HG03354 (cell line): Measurements from ENCODE around the gene TSTD1.
"Not testable (repeated sequence)": the region's sequence is repeated elsewhere in the genome, so short reads cannot be mapped to it uniquely, and the experiment has no call there.

Experiments
- ATAC-seq: cut with Tn5 transposase; IDR thresholded peaks from one replicate; pipeline ENCODE4 v1.9.1; 2021; ENCODE audit warnings: mild to moderate bottlenecking; ENCODE audit not compliant: unreplicated experiment, poor library complexity, severe bottlenecking

Gene TSTD1

DNA sequence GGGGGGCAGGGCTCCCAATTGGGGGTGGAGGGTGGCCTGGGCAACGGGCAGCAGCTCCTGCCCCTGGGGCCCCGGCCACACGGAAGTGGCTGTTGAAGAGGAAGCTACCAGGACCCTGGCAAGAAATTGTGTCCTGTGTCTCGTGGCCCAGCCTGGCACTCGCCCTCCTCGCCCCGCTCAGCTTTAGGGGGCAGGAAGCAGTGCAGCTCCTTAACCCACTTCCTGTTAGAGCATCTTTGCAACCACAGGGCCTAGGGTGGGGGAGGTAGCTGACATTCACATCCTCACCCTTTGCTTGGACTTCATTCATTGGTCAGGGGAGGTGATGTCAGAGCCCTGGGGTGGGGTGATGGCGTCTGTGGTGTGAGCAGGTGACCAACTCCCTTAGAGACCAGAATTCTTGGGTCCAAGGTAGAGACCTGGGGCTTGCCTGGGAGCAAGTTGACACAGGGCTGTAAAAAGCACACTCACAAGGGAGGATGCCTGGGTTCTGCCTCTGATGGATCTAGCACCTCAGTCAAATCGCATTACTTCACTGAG, 31.0 kb upstream of the TSTD1 start, which contains the start of gene ARHGAP30:
Gene ARHGAP30, minus strand, starts transcription at position 161 of the 540 bp plus-strand sequence. CDS start 267 bp downstream, outside the sequence.
- ATAC-seq: peak; percentile 88

DNA sequence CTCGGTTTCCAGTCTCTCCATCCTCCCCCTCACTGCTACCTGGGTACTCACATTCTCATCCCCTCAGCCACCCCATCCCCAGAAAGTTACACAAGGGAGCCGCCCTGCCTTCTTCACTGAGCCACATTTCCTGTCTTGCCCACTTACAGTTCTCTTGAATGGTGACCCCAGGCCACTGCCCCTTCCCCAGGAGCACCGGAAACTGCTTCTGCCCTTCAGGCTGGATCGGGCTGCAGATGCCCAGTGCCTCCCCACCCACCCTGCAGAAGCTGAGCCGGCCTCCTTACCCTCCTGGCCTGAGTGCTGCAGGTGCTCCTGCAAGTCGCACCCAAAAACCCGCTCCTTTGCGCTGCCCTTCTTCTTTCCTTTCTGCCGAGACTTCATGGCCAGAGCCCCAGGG, 30.5 kb upstream of the TSTD1 start:
- peak; percentile 0 for ATAC-seq

DNA sequence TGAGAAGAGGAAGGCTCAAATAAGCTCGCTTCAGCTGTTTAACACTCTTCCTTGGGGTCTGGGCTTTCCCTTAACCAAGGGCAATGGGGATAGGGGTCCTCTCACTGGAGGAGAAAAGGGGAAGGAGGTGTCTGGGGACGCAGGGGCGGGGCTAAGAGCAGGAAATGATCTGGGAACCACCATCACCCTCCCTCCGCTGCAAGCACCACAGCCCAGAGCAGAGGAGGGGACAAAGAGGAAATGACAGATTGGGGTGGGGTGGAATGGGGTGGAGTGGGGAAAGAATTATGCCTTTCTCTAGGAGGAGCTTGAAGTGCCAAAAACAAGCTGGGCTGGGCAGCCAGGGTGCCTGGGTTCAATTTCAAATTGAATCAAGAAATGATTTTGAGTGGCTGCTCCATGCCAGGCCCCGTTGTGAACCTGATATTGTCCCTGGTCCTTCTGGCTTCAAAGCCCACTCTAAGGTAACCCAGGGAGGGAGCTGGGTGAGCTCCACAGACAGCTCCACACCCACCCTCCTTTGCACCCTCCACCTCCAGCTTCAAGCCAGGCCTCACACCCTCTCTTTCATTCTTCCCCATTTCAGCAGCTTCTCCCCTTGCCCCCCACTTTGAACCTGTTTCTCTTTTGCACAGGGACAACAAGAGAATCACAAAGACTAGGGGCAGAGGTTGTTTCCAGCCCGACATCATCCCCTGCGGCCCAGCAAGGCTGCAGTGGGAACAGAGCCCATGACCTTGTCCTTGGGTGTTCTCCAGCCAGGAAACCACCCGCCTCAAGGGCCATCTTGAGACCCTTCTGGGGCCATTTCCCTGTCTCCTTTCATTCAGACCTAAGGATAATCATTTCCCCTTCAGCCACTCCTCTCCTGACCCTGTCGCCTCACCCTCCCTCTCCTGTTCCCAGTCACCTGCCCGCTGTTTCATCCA, 29.8 kb upstream of the TSTD1 start:
- ATAC-seq: peak; percentile 62

DNA sequence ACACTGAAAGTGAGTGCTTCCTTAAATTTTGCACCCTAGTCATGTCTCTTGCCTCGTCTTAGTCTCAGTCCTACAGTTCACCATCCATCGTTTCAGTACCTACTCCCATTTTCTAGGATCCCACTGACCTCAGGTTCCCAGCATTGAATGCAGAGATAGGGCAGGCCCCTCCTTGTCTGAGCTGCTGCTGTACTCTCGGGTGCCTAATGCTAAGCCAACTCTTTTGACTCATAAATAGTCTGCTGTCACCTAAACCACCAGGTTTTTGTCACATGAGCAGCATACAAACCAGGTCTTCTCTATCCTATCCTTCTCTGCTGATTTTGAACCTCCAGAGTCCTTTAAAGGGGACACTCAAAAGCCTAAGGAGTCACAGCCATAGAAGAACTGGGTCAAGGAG, 27.9 kb upstream of the TSTD1 start:
- no peak for ATAC-seq

DNA sequence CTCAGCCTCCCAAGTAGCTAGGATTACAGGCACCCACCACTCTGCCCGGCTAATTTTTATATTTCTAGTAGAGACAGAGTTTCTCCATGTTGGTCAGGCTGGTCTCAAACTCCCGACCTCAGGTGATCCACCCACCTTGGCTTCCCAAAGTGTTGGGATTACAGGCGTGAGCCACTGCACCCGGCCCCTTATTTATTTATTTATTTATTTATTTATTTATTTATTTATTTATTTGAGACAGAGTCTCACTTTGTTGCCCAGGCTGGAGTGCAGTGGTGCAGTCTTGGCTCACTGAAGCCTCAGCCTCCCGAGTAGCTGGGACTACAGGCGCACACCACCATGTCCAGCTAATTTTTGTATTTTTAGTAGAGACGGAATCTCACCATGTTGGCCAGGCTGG, 26.9 kb upstream of the TSTD1 start:
- not testable (repeated sequence) for ATAC-seq

DNA sequence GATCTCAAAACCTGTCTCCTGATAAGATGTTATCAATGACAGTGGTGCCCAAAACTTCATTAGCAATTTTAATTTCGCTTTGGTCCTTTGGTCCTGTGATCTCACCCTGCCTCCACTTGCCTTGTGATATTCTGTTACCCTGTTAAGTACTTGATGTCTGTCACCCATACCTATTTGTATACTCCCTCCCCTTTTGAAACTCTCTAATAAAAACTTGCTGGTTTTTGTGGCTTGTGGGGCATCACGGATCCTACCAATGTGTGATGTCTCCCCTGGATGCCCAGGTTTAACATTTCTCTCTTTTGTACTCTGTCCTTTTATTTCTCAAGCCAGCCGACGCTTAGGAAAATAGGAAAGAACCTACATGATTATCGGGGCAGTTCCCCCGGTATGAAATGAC, 25.2 kb upstream of the TSTD1 start:
- ATAC-seq: not testable (repeated sequence)

DNA sequence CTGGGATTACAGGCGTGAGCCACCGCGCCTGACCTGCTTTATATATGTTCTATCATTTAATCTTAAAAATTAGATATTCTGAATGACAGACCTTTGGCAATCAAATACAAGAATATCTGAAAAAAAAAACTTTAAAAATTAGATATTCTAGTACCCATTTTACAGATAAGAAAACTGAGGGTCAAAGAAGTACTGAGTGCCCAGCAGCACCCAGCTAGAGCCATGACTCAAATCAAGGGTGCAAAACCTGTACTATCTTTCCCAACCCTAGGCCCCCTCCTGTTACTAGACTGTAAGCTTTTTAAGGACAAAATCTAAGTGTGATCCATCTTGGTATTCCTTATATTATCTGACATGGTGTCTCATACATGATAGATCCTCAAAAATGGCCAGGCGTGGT, 22.7 kb upstream of the TSTD1 start:
- no peak for ATAC-seq

DNA sequence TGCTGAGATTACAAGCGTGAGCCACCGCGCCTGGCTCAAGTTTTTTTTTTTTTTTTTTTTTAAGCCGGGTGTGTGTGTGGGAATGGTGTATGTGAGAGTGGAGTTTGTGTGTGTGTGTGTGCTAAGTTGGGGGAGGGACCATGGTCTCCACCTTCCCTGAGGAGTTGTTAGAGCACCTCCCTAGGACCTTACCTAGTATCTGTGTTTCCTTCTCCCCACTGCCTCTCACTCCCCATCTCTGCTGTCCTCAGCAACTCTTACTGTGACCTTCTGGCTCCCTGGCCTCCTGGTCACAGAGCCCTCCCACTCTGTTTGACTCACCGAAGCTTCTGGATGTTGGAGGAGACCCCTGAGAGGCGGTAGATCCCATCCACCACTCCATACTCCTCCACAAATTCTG, 20.5 kb upstream of the TSTD1 start:
- ATAC-seq: no peak

DNA sequence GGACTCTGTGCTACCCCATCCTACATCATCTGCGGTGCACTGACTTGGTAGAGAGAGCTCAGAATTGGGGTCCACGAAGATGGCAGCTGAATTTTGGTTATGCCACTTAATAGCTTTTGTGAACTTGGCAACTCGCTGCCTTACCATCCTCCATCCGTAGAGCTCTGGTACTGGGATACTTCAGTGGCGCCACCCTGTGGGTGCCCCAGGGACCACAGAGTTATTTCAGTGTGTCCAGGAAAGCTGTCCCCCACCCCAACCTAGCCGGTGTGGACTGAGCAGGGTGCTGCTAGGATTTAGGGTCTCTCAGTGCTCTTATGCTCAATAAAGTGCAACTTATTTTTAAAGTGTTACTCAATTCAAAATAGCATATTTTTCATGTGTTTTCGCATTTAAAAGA, 16.0 kb upstream of the TSTD1 start:
- ATAC-seq: no peak

DNA sequence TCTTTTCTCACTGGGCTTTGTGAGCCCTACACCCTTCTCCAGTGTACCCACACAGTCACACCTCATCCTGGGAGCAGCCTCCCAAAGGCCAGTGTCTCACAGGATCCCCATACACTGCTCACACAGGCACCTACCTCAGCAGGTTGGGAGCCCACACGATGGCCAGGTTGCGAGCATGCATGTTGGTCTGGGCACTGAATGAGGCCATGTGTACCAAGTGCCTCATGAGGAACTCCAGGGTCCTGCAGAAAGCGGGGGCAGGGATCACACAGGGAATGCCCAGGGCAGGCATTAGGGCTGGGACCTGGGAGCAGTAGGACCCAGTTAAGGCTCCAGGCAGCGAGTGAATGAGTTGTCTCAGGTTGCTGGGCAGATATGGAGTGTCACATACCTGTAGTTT, 15.5 kb upstream of the TSTD1 start:
- ATAC-seq: no peak

DNA sequence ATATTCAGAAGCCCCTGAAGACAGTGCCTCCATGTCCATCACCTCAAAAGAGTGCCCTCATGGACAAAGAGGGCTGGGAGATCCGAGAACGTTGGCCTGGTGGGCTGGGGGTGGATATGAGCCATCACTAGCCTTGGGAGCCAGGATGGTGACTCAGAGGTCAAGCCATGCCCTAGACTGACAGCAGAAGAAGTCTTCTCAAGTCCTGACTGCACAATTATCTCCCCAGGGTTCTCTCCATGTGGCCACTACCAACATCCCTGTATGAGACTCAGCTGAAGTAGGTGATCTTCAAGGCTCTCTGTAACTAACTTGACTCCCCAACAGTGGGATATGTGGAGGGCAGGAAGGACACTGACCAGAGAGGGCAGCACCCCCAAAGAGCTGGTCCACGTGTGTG, 14.1 kb upstream of the TSTD1 start:
- no peak for ATAC-seq

DNA sequence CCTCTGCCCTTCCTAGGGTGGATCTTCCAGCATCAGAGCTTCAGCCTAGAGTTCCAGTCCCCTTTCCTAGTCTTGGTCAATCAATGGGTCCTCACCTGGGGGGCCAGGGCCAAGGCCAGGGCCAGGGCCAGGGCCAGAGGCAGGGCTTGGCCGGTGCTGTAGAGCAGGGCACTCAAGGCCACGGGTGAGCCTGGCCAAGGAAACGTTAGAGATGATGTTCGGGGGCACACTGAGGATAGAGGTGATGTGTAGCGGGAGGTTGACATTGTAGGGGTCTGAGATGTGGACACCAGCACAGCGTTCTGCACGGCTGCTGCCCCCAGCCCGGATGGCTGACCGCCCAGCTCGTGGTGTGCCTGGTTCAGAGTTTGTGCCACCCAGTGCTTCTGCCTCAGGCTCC, 12.5 kb upstream of the TSTD1 start:
- ATAC-seq: no peak

DNA sequence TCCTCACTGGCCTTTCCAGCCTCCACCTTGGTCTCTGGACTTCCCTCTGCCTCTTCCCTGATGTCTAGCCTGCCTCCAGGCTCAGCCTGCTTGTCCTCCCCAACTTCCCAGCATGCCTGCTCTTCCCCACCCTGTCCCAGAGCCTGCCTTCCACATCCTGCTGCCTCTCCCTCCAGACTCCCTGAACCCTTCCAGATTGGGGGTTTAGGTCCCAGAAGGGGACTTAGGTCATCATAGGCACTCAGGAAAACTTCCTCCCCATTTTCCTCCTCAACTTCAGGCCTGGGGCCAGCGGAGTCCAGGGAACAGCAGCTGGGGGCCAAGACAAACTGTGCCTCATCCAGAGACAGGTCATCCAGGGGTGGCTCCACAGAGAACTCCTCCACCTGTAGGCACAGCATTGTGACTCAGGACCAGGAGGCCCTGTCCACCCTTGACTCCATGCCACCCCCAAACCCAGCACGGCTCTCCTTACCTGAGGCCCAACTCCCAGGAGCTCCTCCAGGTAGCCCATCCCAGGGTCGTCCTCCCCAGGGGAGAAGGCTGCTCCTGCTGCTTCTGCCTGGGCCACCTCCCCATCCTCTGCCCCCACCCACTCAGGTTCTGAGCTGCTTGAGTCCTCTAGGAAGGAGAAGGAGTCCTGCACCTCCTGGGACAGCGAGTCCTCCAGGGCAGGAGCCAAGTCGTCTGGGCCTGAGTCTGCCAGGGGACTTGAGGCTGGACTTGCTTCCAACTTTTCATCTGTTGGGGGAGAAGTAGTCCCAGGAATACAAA, 10.4 kb upstream of the TSTD1 start:
- ATAC-seq: no peak

DNA sequence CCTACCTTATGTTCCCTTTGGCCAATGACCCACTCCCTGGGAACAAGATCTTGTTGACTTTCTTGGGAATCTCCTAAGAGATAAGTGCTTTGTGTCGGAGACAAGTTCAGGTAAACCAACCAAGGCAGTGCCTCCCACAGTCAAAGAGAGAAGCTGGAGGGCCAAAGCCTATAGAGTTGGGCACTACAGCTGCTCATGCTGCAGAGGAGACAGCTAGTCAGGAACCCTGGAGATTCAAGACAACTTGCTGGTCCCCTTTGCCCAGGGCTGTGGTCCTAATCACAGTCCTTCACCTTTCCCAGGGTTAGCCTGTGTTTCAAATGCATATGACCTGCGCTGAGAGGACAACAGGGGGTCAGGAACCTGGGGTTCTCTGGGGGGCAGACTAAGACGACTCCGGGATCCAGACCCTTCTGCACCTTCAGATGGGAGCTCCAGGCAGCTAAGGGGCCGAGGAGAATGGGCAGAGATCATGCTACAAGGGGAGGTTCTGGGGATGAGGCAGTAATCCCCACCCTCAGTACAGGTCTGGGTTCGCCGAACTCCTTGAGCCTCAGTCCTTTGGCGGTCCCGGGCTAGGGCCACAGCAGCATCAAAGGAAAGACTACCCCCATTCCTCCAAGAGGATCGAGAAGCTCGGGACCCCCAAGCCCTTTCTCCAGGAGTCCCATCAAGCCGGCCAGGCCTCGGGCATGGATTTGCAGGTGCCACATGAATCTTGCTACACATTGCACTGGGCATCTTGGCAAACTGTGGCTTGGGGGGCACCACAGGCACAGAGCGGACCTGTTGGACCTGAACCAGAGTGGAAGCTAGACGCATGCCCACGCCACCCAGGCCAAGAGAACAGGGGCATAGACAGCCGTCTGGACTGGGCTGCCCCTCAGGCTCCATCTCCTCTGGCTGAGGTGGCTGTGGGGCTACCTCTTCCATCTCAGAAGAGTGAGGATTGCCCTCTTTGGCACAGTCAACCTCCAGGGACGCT, 9.0 kb upstream of the TSTD1 start:
- ATAC-seq: no peak

DNA sequence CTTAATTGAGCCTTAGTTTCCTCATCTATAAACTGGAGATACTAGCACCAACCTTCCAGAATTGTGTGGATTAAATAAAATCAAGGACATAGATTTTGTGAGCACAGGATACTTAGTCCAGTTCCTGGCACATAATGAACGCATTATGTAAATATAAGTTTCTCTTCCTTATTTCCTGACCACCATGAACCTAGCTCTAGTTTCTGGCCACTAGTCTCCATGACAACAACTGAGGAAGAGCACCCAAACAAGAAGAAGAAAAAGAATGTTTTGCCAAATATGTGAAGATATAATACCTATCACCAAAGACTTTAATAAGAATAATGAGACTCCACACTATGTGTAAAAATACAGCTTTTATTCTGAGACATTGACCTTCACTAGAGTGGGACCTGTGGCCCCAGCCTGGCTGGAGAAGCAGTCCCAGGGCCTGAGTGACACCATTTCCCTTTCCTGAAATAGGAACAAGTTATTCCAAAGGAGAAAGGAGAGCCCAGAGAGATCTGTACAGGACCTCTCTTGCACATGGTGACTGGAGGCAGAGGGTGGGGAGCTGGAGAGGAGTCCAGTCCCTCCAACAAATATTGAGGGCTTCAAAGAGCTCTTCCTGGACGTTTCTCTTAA, 8.0 kb upstream of the TSTD1 start:
- ATAC-seq: peak; percentile 53

DNA sequence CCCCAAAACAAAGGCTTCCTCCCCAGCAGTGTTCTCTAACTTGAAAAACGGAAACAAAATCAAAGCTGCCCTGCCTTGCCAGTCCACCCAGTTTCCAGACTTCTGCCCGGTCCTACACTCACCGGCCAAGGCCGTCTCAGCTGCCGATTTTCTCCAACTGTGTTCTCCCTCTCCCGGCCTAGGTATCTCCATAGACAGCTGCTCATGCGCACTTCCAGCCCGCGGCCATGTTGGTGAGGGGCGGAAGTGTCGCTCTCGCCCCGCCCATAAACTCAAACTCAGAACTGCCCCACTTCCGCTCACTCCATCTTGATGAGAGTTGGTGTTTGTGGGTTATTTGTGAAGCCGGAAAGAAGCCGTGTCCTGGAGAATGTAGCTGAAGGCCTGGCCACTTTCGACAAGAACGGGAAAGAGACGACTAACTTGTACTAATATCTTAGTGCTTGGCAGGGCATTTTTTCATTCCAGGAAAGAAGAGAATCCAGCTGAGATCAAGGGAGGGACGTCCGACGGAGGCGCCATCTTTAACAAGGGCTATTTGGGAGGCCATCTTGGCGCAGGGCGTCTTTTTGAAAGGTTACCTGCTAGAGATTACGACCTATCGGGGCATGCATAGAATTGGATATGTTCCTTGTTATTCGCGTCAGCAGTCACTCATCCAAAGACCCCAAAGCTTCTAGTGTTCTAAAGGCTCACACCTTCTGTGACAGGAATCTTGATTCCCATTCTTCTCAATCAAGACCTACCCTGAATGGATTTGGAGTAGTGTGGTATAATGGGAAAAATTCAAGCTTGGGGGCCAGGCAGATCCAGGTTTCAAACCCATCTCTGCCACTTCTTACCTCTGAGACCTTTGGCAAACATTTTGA, 7.2 kb upstream of the TSTD1 start, which contains the start of gene USF1:
Gene USF1, minus strand, starts transcription at position 242 of the 869 bp plus-strand sequence. CDS start 2,702 bp downstream, outside the sequence.
- ATAC-seq: peak; percentile 58

DNA sequence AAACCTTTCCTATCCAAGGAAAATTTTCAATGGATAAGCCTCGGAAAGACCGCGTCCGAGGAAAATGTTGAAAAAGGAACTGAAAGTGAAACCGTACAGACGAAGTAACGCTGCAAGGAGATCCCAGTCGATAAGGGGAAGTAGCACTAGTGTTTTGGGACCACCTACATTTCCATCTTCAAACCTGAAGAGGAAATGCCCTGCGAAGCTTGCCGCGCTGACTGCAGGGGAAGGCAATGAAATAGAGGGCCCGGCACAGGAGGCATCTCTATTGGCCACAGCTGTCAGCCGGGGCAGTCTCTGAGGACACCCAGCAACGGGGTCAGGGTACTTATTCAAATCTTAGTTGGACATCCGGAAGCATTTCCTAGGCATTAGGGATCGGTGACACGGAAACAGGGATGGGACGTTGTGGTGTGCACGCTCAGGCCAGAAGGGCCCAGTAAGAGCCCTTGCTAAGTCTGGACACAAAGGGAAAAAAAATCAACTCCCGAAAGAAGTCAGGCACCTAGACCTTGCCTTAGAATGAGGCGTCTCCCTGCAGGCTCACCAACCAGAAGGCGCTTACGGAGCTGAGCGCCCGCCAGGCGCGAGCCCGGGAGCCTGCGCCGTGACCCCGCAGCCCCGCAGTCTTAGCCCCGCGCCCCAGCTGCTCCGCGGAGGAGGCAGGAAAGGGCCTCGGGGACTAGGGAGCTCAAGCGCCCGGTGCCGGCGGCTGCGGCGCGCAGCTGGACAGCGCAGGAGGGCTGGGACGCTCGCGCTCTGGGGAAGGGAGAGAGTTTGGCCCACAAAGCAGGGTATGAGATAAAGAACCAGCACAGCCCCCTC, 6.4 kb upstream of the TSTD1 start:
- ATAC-seq: peak; percentile 58
